HG03159 (cell line): ENCODE data around the gene TRPV4.
"Not testable (repeated sequence)": the region's sequence is repeated elsewhere in the genome, so short reads cannot be mapped to it uniquely, and the experiment has no call there.

Experiments used
- ATAC-seq: cut with Tn5 transposase; IDR thresholded peaks from one replicate; pipeline ENCODE4 v1.9.1; 2021; ENCODE audit warnings: mild to moderate bottlenecking, moderate library complexity; ENCODE audit not compliant: unreplicated experiment

TRPV4 gene

GRCh38 chr12:109861689-109862314, 28.6 kb upstream of the TRPV4 start:
- ATAC-seq = no peak

GRCh38 chr12:109860977-109861376, 27.8 kb upstream of the TRPV4 start:
- no peak for ATAC-seq

- no peak for ATAC-seq
These were observed 25.6 kb upstream of the TRPV4 start for GRCh38 chr12:109858764-109859163.

GRCh38 chr12:109857715-109858114, 24.5 kb upstream of the TRPV4 start:
- ATAC-seq = no peak

DNA sequence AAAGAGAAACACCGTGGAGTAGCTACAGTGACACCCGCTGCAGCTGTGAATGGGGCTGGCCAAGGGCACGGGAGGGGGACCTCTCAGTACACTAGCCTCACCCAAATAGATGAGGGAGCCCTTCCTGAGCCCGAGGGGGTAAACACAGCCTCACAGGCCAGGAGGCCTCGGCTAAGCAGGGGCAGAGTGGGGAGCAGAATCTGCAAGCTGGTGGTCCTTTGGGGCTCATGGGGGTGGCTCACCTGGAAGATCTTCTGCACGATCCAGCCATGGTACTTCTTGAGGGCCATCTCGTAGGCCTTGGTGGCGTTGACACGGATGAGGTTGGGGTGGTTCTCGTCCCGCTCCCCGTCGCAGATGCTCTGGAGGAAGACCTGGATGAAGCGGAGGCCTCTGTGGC, 22.2 kb upstream of the TRPV4 start:
- no peak for ATAC-seq

DNA sequence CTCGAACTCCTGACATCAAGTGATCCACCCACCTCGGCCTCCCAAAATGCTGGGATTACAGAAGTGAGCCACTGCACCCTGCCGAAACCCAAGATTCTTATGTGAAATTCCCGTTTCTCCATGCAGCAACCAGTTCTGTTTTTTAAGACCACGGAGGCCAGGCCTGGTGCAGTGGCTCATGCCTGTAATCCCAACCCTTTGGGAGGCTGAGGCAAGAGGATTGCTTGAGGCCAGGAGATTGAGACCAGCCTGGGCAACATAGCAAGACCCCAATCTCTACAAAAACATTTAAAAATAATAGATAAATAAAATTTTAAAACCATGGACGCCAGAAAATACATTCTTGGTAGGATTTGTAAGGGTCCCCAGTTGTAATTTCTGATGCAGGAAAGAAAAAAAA, 17.3 kb upstream of the TRPV4 start:
- not testable (repeated sequence) for ATAC-seq

DNA sequence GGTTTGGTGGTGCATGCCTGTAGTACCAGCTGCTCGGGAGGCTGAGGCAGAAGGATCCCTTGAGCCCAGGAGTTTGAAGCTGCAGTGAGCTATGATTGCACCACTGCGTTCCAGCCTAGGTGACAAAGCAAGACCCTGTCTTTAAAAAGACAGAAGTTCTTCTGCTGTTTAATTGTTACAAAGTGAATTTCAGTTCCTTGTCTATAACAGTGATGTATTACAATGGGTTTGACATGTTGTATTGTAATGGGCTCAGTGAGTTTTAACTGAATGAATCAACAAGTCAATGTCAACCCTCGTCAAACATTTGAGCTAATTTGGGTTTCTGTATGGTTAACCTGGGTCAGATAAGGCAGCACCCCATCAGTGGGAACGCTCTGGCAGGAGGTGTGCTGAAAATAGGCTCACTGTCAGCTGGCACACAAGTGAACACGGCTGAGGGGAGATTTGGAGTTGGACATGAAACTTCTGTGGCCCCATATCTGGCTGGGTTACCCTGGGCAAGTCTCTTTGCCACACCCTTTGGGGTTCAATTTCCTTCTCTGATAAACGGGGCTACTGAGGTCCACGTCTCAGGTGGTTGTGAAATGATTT, 14.0 kb upstream of the TRPV4 start:
- no peak for ATAC-seq

DNA sequence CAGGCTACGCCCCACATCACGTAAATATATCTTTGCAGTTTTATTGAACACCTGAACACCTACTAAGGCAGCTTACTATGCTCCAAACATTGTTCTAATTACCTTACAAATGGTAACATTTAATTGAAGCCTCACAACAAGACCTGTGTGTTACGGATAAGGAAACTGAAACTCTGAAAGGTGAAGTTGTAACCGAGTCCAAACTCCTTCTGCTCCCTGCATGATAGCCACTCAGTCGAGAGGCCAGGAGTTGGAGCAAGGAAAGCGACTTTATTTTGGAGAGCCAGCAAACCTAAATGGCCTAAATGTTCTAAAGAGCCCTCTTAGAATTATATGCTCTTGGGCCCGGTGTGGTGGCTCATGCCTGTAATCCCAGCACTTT, 12.6 kb upstream of the TRPV4 start:
- ATAC-seq = no peak

DNA sequence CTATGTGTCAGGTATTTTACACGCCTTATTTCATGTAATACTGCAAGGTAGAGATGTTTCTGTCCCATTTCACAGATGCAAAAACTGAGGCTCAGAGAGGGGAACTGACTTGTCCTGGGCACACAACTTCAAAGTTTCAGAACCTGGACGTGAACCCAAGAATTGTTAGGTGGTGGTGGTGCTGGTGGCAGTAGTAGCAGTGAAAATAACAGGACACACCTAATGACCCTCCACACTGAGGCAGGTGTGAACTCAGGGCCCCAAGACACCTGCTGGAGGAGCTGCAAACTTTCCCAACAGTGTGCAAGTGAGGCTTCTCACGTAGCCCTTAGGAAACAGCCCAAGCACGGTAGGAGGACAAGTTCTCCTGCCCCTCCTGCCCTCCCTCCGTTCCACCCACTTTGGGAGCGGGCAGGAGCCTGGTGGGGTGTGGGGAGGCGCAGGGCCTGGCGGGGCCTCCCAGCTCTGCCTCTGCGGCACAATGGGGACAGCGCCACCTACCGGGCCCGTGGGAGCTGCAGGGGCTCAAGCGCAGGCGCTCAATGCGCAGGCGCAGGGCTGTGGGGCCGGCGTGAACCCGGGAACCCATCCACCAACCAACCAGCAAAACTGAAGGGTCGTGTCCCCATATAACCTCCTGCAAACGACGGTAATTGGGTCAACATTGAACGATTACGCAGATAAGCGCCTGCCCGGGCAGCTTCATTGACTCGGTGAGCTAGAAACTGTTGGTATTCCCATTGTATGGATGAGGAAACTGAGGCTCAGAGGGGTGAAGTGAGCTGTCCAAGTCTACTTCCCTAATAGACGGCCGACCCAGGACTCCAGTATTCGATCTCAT, 12.0 kb upstream of the TRPV4 start:
- peak; percentile 77 for ATAC-seq

DNA sequence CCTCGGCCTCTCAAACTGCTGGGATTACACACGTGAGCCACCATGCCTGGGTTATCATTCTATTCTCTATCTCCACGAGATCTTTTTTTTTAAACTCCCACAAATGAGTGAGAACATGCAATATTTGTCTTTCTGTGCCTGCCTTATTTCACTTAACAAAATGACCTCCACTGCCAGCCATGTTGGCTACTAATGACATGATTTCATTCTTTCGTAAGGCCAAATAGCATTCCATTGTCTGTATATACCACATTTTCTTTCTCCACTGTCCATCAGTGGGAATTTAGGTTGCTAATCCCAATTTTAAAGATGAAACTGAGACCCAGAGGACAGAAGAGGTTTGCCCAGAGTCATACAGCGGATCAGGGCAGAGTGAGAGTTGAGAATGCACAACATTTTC, 10.9 kb upstream of the TRPV4 start:
- ATAC-seq = no peak

DNA sequence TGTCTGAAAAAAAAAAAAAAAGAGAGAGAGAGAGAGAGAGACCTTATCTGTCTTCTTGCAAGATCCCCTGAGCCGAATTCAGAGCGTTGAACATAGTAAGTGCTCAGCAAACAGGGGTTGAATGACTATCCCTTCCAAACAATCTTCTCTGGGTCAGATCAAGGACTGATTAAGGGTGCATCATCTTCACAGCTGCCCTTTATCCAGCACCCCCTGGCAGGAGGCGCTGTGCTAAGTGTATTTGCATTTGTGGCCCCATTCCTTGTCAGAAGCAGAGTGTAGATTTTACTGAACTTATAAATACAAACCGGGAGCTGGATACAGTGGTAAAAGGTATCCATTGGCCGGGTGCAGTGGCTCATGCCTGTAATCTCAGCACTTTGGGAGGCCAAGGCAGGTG, 8.8 kb upstream of the TRPV4 start:
- ATAC-seq = no peak

- ATAC-seq = no peak
These were observed 8.2 kb upstream of the TRPV4 start for GRCh38 chr12:109841356-109841755.

DNA sequence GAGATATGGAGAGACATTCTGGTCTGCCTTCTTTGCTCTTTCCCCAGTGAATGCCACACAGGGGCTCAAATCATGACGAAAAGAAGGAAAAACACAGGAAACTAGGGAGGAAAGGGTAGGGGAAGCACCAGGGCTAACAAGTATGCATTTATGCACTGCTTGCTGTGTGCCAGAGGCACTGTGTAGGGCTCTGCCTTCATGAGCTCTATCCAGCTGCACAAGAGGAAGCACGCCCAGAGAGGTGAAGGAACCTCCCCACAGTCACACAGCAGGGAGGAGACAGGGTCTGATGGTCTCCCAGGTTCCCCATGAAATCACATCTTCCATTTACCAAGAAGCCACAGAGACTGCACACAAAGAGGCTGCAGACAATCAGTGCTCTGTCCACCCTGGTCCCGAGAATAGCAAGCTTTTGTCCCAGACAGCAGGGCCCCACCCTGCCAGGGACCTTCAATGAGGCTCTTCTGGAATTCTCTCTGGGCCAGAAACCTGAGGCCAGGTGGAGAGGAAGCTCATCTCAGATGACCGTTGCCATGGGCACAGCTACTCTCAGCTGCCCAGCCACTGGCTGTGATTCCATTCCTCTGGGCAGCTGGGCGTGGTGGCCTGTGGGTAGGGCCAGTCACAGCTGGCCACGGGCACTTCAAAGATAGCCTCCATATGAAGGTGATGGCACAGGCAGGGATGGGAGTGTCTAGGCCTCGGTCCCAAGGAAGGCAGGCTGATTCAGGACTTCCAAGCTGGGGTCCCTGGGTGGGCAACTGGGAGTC, 7.3 kb upstream of the TRPV4 start:
- no peak for ATAC-seq

- ATAC-seq = no peak
These were observed 6.2 kb upstream of the TRPV4 start for GRCh38 chr12:109839444-109839843.

DNA sequence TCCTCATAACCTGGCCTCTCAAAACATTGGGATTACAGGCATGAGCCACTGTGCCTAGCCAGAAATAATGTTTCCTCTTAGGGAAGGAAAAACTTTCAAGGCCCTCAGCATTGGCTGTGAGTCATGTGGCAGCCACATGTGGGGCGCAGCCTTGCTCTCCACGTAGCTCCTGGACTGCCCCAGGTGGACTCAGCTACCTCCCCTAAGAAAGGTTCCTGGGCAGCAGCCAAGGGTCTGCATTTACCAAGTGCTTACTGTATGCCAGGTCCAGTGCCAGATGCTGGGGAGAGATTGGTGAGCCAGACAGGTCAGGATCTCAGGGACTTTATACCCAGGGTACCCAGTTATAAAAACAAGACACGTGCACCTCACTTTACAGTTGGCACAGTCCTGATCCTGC, 3.7 kb upstream of the TRPV4 start:
- no peak for ATAC-seq

GRCh38 chr12:109835827-109836226, 2.6 kb upstream of the TRPV4 start:
- ATAC-seq = no peak

DNA sequence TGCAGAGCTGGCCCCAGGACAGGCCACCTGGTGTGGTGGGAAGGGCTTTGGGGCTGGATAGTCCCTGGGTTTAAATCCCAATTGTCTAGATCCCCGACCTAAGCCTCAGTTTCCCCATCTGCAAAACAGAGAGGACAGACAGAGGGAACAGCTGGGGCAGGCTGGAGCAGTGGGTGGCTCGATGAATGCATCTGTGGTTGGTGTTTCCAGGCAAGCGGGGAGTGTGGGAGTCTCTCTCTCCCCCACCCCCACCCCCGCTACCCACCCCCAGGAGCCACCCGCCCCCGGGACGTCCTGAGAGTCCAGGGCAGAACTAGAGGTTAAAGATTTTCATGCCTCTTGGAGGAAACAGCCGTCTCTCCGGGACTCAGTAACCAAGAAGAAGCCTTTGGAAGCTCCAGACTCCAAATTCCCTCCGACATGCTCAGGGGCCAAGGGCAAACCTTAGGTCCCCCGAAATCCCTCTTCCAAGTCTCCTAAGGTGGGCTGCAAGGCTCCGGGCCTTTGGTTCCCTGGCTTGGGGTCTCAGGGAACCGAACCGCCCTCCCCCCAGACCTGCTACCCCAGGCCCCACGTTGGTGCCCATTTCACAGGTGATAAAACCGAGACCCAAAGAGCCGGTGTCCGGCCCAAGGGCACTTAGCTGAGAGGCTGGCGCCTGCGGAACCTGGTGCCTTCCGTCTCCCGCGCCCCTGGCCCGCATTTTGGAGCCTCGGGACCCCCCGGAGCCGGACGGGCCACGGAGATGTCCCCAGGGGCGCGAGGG, 474 bp downstream of the TRPV4 start:
- ATAC-seq = no peak

DNA sequence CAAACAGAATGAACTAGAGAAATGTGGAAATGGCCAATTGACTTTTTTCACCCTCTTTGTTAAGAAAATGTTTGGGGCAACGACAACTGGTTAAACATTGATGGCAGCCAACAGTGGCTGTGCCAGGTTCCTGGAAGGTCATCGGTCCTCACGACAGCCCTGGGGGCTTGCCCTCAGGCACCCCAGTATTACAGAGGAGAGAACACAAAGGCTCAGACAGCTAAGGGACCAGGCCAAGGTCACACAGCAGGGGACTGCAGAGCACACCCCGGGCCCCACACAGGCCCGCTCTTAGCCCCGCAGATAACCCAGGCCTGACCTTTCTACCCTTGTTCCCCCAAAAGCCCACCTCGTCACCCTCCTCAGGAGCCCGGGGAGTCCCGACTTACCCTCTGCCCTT, 1.3 kb downstream of the TRPV4 start:
- ATAC-seq = no peak

DNA sequence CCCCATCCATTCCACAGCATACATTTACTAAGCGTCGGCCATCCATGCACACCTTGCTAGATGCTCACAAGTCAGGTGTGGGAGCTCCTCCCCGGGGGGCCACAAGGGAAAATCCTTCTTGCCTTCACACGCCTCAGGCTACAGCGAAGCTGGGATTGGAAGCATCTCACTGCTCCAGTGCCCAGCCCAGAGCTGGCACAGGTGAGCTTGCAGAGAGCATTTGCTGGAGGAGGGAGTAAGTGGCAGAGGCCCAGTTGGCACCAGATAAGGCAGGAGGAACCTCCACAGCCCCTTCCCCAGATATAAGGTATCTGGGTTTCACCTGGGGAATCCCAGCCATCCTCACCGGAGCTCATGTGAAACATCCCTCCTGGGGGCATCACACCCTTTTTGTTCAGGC, 1.8 kb downstream of the TRPV4 start:
- ATAC-seq = no peak

DNA sequence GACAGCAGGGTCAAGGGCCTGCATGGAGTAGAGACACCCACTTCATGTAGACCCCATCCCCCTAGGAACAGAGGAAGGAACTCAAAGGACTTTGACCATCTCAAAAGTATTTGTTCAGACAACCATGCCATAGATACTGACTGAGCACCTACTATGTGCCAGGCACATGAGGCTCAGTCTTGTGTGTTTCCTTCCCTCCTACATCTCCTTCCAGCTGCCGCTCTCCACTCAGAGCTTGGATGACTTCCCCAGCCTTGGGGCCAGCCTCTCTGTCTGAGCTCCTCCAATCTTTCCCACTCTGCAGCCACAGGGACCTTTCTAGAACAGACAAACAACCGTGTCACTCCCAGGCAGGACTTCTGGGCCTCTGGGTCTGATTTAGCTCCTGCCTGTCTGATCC, 2.5 kb downstream of the TRPV4 start:
- no peak for ATAC-seq

DNA sequence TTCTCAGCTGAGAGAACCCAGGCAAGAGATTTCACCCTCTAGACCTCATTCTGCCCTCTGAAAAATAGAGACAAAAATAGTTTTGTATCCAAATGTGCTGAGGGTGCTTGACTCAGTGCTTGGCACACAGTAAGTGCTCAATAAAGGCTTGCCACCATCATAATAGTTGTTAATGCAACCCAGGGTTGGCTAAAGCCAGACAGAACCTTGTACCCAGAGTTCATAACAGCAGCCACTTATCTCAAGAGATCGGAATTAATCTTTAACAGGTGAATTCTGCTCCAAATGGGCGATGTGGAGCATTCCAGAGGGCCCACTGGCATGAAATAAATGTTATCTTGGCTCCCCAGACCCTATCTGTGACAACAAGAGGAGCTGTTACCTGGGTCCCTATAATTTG, 2.9 kb downstream of the TRPV4 start:
- ATAC-seq = no peak
